IMR-90 (cell line): ENCODE data around the gene HMG20B. TPM values are rescaled to one million over a fixed set of nuclear protein-coding genes. Genes with fewer than 3 reads are reported as not detected.

Source experiments
- ATAC-seq: fragments of 200-7000 bp; cut with Tn5 transposase; 2 replicates; pipeline ENCODE4 v1.9.1; 2020; ENCODE audit warnings: low read depth, mild to moderate bottlenecking, moderate library complexity
- BruUV-seq: library from RNA; stranded (reverse); fragments of 400-500 nt; replicated peaks from 2 replicates; lab custom pipeline; 2021; lab: Mats Ljungman, UMichigan
- CTCF ChIA-PET: fragments of 300-600 bp; formaldehyde crosslinking; extraction: SDS; loops from one replicate; lab custom pipeline; 2021; ENCODE audit warnings: antibody characterized with exemption; lab: Yijun Ruan, JAX
- POLR2A ChIA-PET: fragments of 300-600 bp; sonication (Branson Sonifier 250); formaldehyde crosslinking; loops from one replicate; lab custom pipeline; 2022; ENCODE audit warnings: antibody characterized with exemption; ENCODE audit not compliant: unreplicated experiment; lab: Charles Lee
- DNase-seq: peaks from one replicate; pipeline ENCODE4 v3.0.0; 2013
- H2AFZ ChIP-seq: replicated peaks from 2 replicates; pipeline ENCODE3; 2013; ENCODE audit warnings: low read length, mild to moderate bottlenecking; ENCODE audit not compliant: poor library complexity
- H2AK5ac ChIP-seq: 2 replicates; pipeline ENCODE4 v1.6.1; 2013; ENCODE audit warnings: low read depth, low read length, inconsistent platforms
- H2AK9ac ChIP-seq: replicated peaks from 2 replicates; pipeline ENCODE3; 2013; ENCODE audit warnings: mild to moderate bottlenecking, low read depth, low read length, moderate library complexity; ENCODE audit not compliant: poor library complexity
- H2BK120ac ChIP-seq: 2 replicates; pipeline ENCODE4 v1.6.1; 2013; ENCODE audit warnings: low read depth, low read length, inconsistent platforms
- H2BK15ac ChIP-seq: 3 replicates; pipeline ENCODE4 v1.6.1; 2013; ENCODE audit warnings: low read depth, low read length, inconsistent platforms
- H2BK20ac ChIP-seq: 2 replicates; pipeline ENCODE4 v1.6.1; 2013; ENCODE audit warnings: low read depth, mild to moderate bottlenecking, inconsistent platforms, low read length, moderate library complexity
- H2BK5ac ChIP-seq: 2 replicates; pipeline ENCODE4 v1.6.1; 2013; ENCODE audit warnings: mild to moderate bottlenecking, low read depth, low read length, inconsistent platforms; ENCODE audit not compliant: poor library complexity, severe bottlenecking
- H3K14ac ChIP-seq: replicated peaks from 2 replicates; pipeline ENCODE4 v1.6.1; 2013; ENCODE audit warnings: low read depth, low read length, inconsistent platforms
- H3K18ac ChIP-seq: 2 replicates; pipeline ENCODE4 v1.6.1; 2013; ENCODE audit warnings: low read depth, low read length, control low read depth
- H3K23ac ChIP-seq: 2 replicates; pipeline ENCODE4 v1.6.1; 2013; ENCODE audit warnings: low read depth, low read length, inconsistent platforms
- H3K27ac ChIP-seq: 2 replicates; pipeline ENCODE4 v1.5.1; 2013; ENCODE audit warnings: mild to moderate bottlenecking, control low read depth, low read length; ENCODE audit not compliant: insufficient read depth
- H3K27me3 ChIP-seq: 2 replicates; pipeline ENCODE4 v1.6.1; 2013; ENCODE audit warnings: low read length; ENCODE audit not compliant: control insufficient read depth, insufficient read depth
- H3K36me3 ChIP-seq: 2 replicates; pipeline ENCODE4 v1.6.1; 2013; ENCODE audit warnings: low read length, mixed read lengths; ENCODE audit not compliant: control insufficient read depth, insufficient read depth
- H3K4ac ChIP-seq: 2 replicates; pipeline ENCODE4 v1.6.1; 2013; ENCODE audit warnings: low read depth, low read length, inconsistent platforms
- H3K4me1 ChIP-seq: 2 replicates; pipeline ENCODE4 v1.6.1; 2013; ENCODE audit warnings: low read length, mixed read lengths; ENCODE audit not compliant: control insufficient read depth, insufficient read depth
- H3K4me2 ChIP-seq: 2 replicates; pipeline ENCODE4 v1.6.1; 2013; ENCODE audit warnings: low read depth, mild to moderate bottlenecking, control low read depth, low read length, moderate library complexity
- H3K4me3 ChIP-seq: 2 replicates; pipeline ENCODE4 v1.5.1; 2013; ENCODE audit warnings: low read depth, mild to moderate bottlenecking, control low read depth, low read length, moderate library complexity; ENCODE audit not compliant: insufficient read depth
- H3K56ac ChIP-seq: 2 replicates; pipeline ENCODE4 v1.6.1; 2013; ENCODE audit warnings: low read length, inconsistent platforms; ENCODE audit not compliant: insufficient read depth; ENCODE audit errors: extremely low read depth
- H3K79me1 ChIP-seq, 2 experiments: 2 replicates each; pipeline ENCODE4 v1.6.1; 2013; ENCODE audit warnings: low read length in 2 of 2, inconsistent platforms in 1 of 2, low read depth in 1 of 2
- H3K9ac ChIP-seq: 2 replicates; pipeline ENCODE4 v1.6.1; 2013; ENCODE audit warnings: low read depth, low read length, control low read depth
- H3K9me1 ChIP-seq: 2 replicates; pipeline ENCODE4 v1.6.1; 2013; ENCODE audit warnings: low read length, inconsistent platforms; ENCODE audit not compliant: insufficient read depth
- H3K9me3 ChIP-seq: 2 replicates; pipeline ENCODE4 v1.6.1; 2013; ENCODE audit warnings: low read length; ENCODE audit not compliant: control insufficient read depth, insufficient read depth
- H4K20me1 ChIP-seq: 2 replicates; pipeline ENCODE4 v1.6.1; 2013; ENCODE audit warnings: low read length, inconsistent platforms; ENCODE audit not compliant: insufficient read depth
- H4K5ac ChIP-seq: 2 replicates; pipeline ENCODE4 v1.6.1; 2013; ENCODE audit warnings: mild to moderate bottlenecking, low read depth, low read length, control low read depth
- H4K8ac ChIP-seq, 2 experiments: 2 replicates each; pipeline ENCODE4 v1.6.1; 2013; ENCODE audit warnings: low read depth in 2 of 2, low read length in 2 of 2, control low read depth in 1 of 2, inconsistent platforms in 1 of 2
- H4K91ac ChIP-seq: 2 replicates; pipeline ENCODE4 v1.6.1; 2013; ENCODE audit warnings: low read depth, low read length, inconsistent platforms; ENCODE audit not compliant: insufficient read depth
- CHD1 ChIP-seq: IDR thresholded peaks from 2 replicates; pipeline ENCODE4 v1.6.1; 2012; ENCODE audit warnings: low read depth, low read length, improper control_type of control experiment
- POLR2A ChIP-seq: IDR thresholded peaks from 2 replicates; pipeline ENCODE4 v1.6.1; 2012; ENCODE audit warnings: mild to moderate bottlenecking, low read depth, low read length
- WGBS, 2 experiments: methylation state at CpG; one replicate each; pipeline versions ENCODE4 v1.1.5 to v1.1.7; 2013; ENCODE audit warnings: missing lambda C conversion rate in 2 of 2; ENCODE audit not compliant: insufficient read length in 1 of 2; ENCODE audit errors: extremely low coverage in 2 of 2; 5-methylcytosine and 5-hydroxymethylcytosine counted together
- dilution Hi-C: fragments of 300-500 bp; cut with HindIII; formaldehyde crosslinking; loops from one replicate; pipeline ENCODE4 v1.14.3; 2018; ENCODE audit warnings: low sequenced_read_pairs; ENCODE audit not compliant: unreplicated experiment
- in situ Hi-C: fragments of 300-500 bp; cut with MboI; formaldehyde crosslinking; loops from 3 replicates; pipeline ENCODE4 v1.14.3; 2019; ENCODE audit warnings: low sequenced_read_pairs, inconsistent platforms, mixed read lengths
- intact Hi-C: fragments of 100-400 bp; cut with micrococcal nuclease; formaldehyde crosslinking; loops from 2 replicates; pipeline ENCODE4 v1.10.0; 2022
- polyA plus RNA-seq, 3 experiments: library from polyadenylated mRNA; depleted of rRNA; stranded (reverse); fragments of >200 nt; gene quantifications; 2 replicates each; pipeline ENCODE4 v1.2.3, GENCODE V29; 2012; ENCODE audit warnings: low replicate concordance in 1 of 3
- total RNA-seq: library from RNA; depleted of rRNA; stranded (reverse); fragments of >200 nt; gene quantifications from 2 replicates; pipeline ENCODE4 v1.2.3, GENCODE V29; 2012
- TF ChIP-seq, protein P1 (sequence below): fragments of 150-350 bp; IDR thresholded peaks from 2 replicates; pipeline ENCODE4 v1.6.1; 2017; ENCODE audit warnings: mild to moderate bottlenecking, antibody characterized with exemption, low read length, low read depth

Gene HMG20B
- total and polyA plus RNA-seq, 2 of the 4 experiments (the other 2 are of a cell fraction), result 57.5 to 63.8 TPM

DNA sequence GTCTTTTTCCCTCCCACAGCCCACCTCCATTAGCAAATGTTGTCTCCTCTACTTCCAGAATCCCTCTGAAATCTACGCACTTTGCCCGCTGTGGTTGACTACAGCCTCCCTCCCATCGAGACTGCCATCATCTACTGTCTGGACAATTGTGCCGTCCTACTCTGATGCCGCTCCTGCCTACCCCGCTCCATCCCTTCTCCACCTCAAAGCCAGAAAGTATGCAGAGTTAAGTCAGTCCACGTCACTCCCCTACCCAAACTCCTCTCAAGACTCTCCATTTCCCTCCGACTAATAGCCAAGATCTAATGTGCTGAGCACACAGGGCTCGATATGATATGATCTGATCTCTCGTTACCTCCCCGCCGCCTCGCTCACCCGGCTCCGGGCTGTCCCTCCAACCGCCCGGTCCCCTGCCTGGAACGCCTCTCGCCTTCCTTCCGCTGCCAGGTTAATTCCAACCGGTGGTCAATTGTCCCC, 53.3 kb downstream of the HMG20B start:
- no peak overlapping the region for H4K91ac ChIP-seq
- H3K4me1 ChIP-seq, result peaks cover 6% of the 10 kb centered on the region; the same call in 1 of the 2 replicates
- WGBS, 2 experiments, result 0% methylated on average over 18 of the region's 21 CpGs; no CpG with 5 or more reads in 1 of the 2 experiments
- H3K4me3 ChIP-seq, result peak overlapping the region; percentile 91
- peak overlapping the region in 1 of 2 experiments; percentile 100; a peak in 3 of 4 replicates for H4K8ac ChIP-seq
- H3K9me1 ChIP-seq, result peaks cover 3% of the 10 kb centered on the region; the same call in 1 of the 2 replicates
- ChIA-PET CTCF (no interaction called here), POLR2A (no interaction called here)
- peak overlapping the region; percentile 99 for H2AFZ ChIP-seq
- peak overlapping the region; percentile 8; the same call in 1 of the 2 replicates for H3K23ac ChIP-seq
- peaks cover 19% of the 10 kb centered on the region for H4K20me1 ChIP-seq
- no TSS peak for BruUV-seq
- no peaks in the 10 kb centered on the region for H3K9me3 ChIP-seq
- no peak overlapping the region for H2BK120ac ChIP-seq
- H3K79me1 ChIP-seq, result peaks cover 14 to 37% of the 10 kb centered on the region in 2 experiments; a peak in 3 of 4 replicates
- H2BK15ac ChIP-seq, result no peak overlapping the region
- H2AK9ac ChIP-seq, result peak overlapping the region; percentile 100
- H3K4me2 ChIP-seq, result peak overlapping the region; percentile 99
- dilution Hi-C loops, result no loop called here
- no peaks in the 10 kb centered on the region for H3K27me3 ChIP-seq
- H3K56ac ChIP-seq, result peak overlapping the region; percentile 14; the same call in 1 of the 2 replicates
- H3K9ac ChIP-seq, result peak overlapping the region; percentile 83
- peaks cover 19% of the 10 kb centered on the region; the same call in 1 of the 2 replicates for H3K36me3 ChIP-seq
- 0 out of 2 replicates have a peak overlapping the region, but pooled peaks have one; percentile 9 for H3K14ac ChIP-seq
- H3K4ac ChIP-seq, result peak overlapping the region; percentile 99
- intact Hi-C loops, result loop anchor here (5.0 kb wide), 1 partner anchor 119 kb away; the partner anchor contains the start of gene FZR1
- peak overlapping the region; percentile 57; the same call in 1 of the 2 replicates for H2AK5ac ChIP-seq
- TF ChIP-seq CHD1 (0 out of 2 replicates have a peak, but pooled peaks have one; percentile 41), POLR2A (no peak)
- TF ChIP-seq, protein P1, sequence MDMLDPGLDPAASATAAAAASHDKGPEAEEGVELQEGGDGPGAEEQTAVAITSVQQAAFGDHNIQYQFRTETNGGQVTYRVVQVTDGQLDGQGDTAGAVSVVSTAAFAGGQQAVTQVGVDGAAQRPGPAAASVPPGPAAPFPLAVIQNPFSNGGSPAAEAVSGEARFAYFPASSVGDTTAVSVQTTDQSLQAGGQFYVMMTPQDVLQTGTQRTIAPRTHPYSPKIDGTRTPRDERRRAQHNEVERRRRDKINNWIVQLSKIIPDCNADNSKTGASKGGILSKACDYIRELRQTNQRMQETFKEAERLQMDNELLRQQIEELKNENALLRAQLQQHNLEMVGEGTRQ, result no peak
- H2BK20ac ChIP-seq, result no peak overlapping the region
- H2BK5ac ChIP-seq, result no peak overlapping the region
- in situ Hi-C loops, result no loop called here
- no peak for DNase-seq
- H3K27ac ChIP-seq, result peak overlapping the region; percentile 41; the same call in 1 of the 2 replicates
- no peak for ATAC-seq
- no peak overlapping the region for H3K18ac ChIP-seq
- no peak overlapping the region; the same call in 1 of the 2 replicates for H4K5ac ChIP-seq
